GM12891 (cell line): ENCODE results near the gene AP2A2.

Source experiments
- DNase-seq: peaks from one replicate; pipeline ENCODE4 v3.0.0; 2011; ENCODE audit warnings: low spot score; ENCODE audit not compliant: insufficient read length
- FAIRE-seq: peaks from 2 replicates; lab custom pipeline; 2011; peaks lifted over from hg19 to GRCh38; lab: Jason Lieb, UNC
- PAX5 ChIP-seq: IDR thresholded peaks from 2 replicates; pipeline ENCODE4 v1.6.1; 2011; ENCODE audit warnings: low read length, moderate library complexity, mild to moderate bottlenecking; ENCODE audit not compliant: insufficient read depth, severe bottlenecking
- POLR2A ChIP-seq: IDR thresholded peaks from 2 replicates; pipeline ENCODE4 v1.6.1; 2011; ENCODE audit warnings: low read depth, low read length, control low read depth
- POLR2AphosphoS5 ChIP-seq: IDR thresholded peaks from 2 replicates; pipeline ENCODE4 v1.6.1; 2011; ENCODE audit warnings: low read depth, low read length, control low read depth
- POU2F2 ChIP-seq: IDR thresholded peaks from 2 replicates; pipeline ENCODE4 v1.6.1; 2011; ENCODE audit warnings: low read depth, mild to moderate bottlenecking, control low read depth, low read length, moderate library complexity
- SPI1 ChIP-seq: IDR thresholded peaks from 2 replicates; pipeline ENCODE4 v1.6.1; 2011; ENCODE audit warnings: low read depth, low read length, control low read depth
- TAF1 ChIP-seq: IDR thresholded peaks from 2 replicates; pipeline ENCODE4 v1.6.1; 2011; ENCODE audit warnings: low read depth, low read length, control low read depth

Gene AP2A2

DNA sequence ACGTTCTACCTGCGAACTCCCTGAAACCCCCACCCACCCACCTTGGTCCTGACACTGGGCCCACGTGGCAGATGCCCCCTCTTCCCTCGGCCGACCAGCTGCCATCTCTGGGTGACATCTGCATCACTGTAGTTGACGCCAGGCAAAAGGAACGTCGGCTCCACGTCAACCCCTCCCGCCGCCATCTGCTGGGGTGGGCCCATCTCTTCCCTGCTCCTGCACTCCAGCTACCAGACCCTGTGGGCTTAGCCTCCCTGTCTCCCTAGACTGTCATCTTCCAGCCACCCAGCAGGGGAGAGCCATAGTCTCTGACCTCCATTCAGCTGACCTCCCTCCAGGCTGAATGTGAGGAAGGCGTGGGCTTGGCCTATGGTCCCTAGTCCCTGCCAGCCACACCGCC is 36.4 kb upstream of the AP2A2 start:
- FAIRE-seq: no peak
- TF ChIP-seq SPI1 (no peak), POLR2AphosphoS5 (no peak), POLR2A (no peak), PAX5 (no peak)

DNA sequence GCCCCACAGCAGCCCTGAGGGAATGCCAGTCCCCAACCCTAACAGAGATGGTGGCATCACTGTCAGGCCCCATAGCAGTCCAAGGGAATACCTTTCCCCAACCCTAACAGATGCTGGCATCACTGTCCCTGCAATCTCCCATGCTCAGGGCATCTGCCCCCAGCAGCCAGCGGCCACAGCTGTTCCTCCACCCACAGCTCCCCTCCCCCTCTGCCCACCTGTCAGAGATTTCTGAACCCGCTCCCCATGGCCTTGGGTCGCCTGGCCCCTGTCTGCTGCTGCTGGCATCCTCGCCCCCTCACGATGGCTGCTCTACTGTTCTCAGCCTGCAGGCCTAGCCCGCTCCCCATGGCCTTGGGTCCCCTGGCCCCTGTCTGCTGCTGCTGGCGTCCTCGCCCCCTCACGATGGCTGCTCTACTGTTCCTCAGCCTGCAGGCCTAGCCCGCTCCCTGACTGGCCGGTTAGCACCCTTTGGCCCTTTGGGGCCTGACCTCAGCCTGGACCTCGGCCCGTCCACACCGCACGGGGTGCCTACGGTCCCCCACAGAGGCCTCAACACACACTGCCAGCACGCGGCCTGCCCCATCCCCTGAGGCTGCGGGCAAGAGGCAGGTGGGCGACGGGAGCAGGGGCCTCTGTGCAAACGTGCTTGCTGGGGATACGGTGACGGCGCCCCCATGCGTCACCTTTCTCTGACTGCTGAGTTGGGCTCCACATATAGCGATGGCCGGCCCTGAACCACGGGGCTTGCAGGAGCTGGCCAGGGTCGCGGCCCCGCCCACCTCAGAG is 35.8 kb upstream of the AP2A2 start:
- TF ChIP-seq PAX5: no peak
- TF ChIP-seq POLR2A: no peak
- TF ChIP-seq POU2F2: no peak
- TF ChIP-seq TAF1: no peak
- DNase-seq: no peak
- no peak for FAIRE-seq

More for the DNA sequence above, 36.4 kb upstream of the AP2A2 start:
- no peak for DNase-seq

DNA sequence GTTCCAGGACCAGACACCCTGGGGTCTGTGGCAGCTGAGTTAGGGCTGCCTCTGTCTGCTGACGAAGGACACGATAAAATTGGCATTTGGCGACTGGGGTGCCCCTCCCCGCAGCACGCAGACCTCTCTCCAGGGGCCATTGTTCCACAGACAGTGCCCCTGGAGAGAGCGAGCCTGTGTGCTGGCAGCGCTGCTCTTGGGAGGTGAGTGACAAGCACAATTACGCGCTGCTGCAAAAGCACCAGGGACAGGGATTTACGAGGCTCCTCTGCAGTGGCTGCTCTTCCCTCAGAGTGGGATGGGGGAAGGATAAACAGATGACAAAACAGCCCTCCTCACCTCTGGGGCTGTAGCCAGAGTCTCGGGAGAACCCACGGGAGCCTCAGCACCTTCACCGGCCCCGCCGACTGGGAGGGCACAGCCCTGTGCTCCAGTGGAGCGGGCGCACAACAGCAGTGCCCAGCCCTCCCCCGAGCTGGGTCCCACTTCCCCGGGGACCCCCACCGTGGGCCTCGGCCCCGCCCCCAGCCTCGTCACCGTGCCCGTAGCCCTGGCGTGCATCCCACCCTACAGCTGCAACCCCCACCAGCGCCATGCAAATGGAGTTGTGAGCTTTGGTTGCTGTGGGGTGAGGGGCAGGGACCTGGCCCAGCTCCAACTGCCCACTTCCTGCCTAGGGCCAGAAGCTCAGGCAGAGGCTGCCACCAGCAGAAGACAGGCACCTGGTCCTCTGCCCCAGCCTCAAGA is 34.7 kb upstream of the AP2A2 start:
- DNase-seq: no peak
- FAIRE-seq: no peak

DNA sequence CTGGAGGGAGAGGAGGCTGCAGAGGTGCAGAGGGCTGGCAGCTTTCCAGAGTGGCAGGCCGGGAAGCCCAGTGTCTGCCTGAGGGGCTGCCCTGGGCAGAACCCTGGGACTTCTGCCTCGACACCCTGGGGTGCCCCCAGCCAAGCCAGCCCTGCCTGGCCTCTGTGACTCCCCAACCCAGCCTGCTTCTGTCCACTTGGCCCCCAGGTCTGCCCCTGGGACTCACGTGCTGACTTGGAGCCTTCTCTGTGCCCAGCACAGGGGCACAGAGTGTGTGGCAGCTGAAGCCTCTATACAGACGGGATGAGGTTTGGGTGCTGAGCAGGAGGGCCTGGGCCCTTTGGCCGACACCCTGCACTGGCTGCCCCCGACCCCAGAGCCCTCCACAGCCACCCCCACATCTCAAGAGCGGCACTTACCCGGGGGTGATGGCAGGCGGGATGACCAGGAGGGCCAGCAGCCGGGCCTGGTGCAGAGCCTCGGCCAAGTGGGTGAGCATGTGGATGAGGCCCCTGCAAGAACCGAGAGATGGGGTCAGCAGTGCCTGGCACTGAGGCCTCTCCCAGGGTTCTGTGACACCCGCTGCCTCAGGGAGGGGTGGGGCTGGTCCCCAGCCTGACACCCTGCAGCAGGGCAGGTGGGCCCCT is 32.5 kb upstream of the AP2A2 start:
- TF ChIP-seq TAF1 (no peak), PAX5 (no peak), POU2F2 (no peak), POLR2AphosphoS5 (no peak), POLR2A (no peak), SPI1 (no peak)
- DNase-seq: no peak
- FAIRE-seq: no peak

More for the DNA sequence above, 34.7 kb upstream of the AP2A2 start:
- no peak for TF ChIP-seq SPI1
- no peak for TF ChIP-seq POLR2AphosphoS5
- no peak for TF ChIP-seq PAX5
- TF ChIP-seq POU2F2: no peak
- no peak for TF ChIP-seq TAF1
- no peak for TF ChIP-seq POLR2A

DNA sequence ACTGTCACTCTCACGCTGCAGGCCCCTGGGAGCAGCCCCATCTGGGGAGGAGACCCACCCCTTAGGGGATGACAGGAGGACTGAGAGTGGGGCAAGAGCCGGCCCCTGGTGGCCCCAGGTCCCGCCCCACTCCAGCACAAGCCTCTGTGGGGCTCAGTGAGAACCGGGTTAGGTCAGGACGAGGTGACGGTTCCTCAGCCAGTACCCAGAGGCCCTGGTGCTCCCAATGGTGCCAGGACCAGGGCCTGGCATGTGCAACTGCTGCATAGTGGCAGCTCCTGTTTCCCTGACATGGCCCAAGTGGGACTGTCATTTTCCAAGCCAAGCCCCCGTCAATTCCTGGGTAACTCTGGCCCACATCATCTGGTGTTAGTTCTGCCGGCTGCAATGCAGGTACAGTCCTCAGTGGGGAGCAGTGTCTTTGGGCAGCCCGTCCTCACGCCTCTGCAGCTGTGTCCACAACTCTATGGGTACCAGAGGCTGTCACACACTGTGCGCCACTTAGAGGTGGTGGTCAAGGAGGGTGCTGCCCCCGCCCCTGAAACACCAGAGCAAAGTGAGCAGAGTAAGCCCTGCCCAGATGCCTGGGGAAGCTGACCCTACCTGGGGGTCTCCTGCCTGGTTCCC is 31.0 kb upstream of the AP2A2 start:
- DNase-seq: no peak
- FAIRE-seq: no peak
- TF ChIP-seq PAX5: no peak
- no peak for TF ChIP-seq POLR2AphosphoS5
- no peak for TF ChIP-seq SPI1
- TF ChIP-seq POLR2A: no peak
- no peak for TF ChIP-seq TAF1
- no peak for TF ChIP-seq POU2F2

DNA sequence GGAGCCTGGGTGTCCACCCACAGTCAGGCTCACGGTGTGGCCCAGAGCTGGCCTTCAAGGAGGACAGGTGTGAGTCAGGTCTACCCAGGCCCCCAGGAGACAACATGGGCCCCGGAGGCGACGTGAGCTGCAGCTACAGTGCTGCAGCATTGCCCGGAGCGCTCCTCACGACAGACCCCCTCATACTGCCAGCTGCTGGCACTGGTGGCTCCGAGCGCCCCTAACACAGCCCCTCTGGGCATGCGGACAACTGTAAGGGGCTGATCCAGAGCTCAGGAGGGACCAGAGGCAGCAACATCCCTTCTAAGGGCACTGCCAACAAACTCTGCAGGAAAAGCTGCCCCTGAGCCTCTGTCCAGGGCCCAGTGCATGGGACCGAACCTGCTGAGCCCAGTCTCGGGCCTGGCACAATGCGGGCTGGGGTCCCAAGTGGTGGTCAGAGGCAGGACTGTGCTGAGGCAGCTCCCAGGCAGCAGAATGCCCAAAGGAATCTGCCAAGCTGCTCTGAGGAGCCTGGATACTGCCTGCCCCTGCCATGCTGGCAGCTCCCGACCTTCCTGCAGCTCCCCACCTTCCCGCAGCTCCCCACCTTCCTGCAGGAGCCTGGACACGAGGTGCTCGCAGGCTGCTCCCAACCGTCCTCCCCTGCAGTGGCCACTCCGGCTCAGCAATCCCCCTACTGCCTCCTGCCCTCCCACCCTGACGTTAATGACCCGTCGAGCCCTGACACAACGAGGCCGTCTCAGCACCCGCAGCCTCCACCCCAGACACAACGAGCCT is 30.1 kb upstream of the AP2A2 start:
- FAIRE-seq (no peak), DNase-seq (no peak)
- TF ChIP-seq PAX5 (no peak), SPI1 (no peak), POLR2AphosphoS5 (no peak), TAF1 (no peak), POU2F2 (no peak), POLR2A (no peak)

DNA sequence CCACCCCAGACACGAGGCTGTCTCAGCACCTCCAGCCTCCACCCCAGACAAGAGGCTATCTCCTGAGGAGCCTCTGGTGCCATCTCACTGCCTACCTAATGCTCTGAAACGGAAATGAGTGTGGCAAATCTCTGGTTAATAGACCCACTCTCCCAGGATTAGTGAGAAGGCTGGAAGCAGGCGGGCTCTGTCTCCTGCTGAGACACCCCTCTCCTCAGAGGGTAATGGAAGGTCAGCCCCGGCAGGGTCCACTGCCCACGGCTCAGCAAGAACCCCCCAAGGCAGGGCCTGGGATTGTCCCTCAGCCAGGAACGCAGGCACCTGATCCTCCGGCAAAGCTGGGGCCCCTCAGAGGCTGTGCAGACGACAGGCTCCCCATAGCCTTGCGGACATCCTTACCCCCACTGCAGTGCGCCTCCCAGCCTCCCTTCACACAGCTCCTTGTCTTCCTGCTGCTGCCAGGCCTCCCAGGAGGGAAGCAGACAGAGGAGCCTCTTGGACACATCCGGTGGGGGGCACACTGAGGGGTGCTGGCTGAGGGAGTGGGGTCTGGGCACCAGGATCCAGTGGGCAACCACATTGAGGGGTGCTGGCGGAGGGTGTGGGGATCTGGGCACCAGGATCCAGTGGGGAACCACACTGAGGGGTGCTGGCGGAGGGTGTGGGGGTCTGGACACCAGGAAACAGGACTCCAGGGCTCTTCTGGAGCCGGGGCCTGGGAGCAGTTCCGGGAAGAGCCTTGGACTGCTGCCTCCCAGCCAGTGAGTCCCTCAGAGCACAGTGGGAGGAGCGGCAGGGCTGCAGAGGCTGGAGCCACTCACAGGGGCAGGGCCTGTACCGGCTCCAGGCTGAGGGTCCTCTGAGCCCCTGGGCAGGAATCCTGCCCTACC is 28.2 kb upstream of the AP2A2 start:
- FAIRE-seq (no peak), DNase-seq (no peak)
- TF ChIP-seq POU2F2 (no peak), TAF1 (no peak), POLR2A (no peak)

DNA sequence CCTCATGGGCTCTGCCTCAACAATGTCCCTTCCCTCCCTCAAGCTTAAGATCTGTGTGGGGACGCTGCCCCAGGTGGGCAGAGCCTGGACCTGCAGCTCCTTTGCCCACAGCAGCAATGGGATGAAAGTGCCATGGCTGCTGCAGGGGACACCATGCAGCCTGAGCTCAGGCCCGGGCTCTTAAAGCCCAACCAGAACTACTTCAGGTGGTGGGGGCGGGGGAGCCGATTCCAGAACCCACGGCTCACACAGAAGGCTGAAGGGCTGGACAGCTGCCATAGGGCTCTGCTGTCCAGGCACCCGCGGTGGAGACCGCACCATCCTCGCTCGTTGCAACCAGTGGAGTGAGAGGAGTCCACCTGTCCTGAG is 27.5 kb upstream of the AP2A2 start:
- FAIRE-seq (no peak), DNase-seq (no peak)
- TF ChIP-seq PAX5 (no peak), TAF1 (no peak), POU2F2 (no peak), POLR2AphosphoS5 (no peak)
